Naive thymus-derived CD4-positive, alpha-beta T cell (primary cell): ENCODE data around the gene SYNPO. TPM values are rescaled to one million over a fixed set of nuclear protein-coding genes. Genes with fewer than 3 reads are reported as not detected.

ENCODE experiments used
- ATAC-seq: fragments of 150-1000 bp; cut with Tn5 transposase; 2 replicates; pipeline ENCODE4 v1.10.0; 2021; ENCODE audit warnings: mild to moderate bottlenecking, moderate library complexity
- CTCF ChIA-PET: fragments of 350-600 bp; sonication (Branson Sonifier 250); formaldehyde crosslinking; loops from one replicate; lab custom pipeline; 2021; ENCODE audit warnings: antibody characterized with exemption; lab: Charles Lee
- POLR2A ChIA-PET: fragments of 350-600 bp; sonication (Branson Sonifier 250); formaldehyde crosslinking; loops from one replicate; lab custom pipeline; 2021; ENCODE audit warnings: antibody characterized with exemption, inconsistent platforms; lab: Charles Lee
- DNase-seq, 9 donors: peaks; one replicate each; pipeline versions ENCODE4 v3.0.0 to v3.0.0-alpha.2; 2020 to 2022; ENCODE audit warnings: mixed read lengths in 1 of 9
- H3K27ac ChIP-seq: one replicate; pipeline ENCODE4 v1.7.0; 2013; ENCODE audit warnings: mild to moderate bottlenecking, low read depth, low read length, moderate library complexity
- H3K27me3 ChIP-seq, 2 donors: one replicate each; pipeline ENCODE4 v1.7.0; 2013; ENCODE audit warnings: low read length in 2 of 2, mild to moderate bottlenecking in 2 of 2, moderate library complexity in 2 of 2; ENCODE audit not compliant: control insufficient read depth in 2 of 2, insufficient read depth in 2 of 2
- H3K36me3 ChIP-seq, 3 experiments: 1 replicate in 2 of 3; 2 replicates in 1 of 3; pipeline ENCODE4 v1.7.0; 2013; ENCODE audit warnings: low read length in 3 of 3, mild to moderate bottlenecking in 3 of 3, moderate library complexity in 1 of 3; ENCODE audit not compliant: insufficient read depth in 3 of 3, control insufficient read depth in 2 of 3
- H3K4me1 ChIP-seq, 2 donors: one replicate each; pipeline ENCODE4 v1.7.0; 2013; ENCODE audit warnings: low read length in 2 of 2, mild to moderate bottlenecking in 2 of 2, moderate library complexity in 1 of 2; ENCODE audit not compliant: control insufficient read depth in 2 of 2, insufficient read depth in 2 of 2
- H3K4me3 ChIP-seq: 2 replicates; pipeline ENCODE4 v1.7.0; 2013; ENCODE audit warnings: mild to moderate bottlenecking, low read length
- H3K9me3 ChIP-seq, 3 experiments: 1 replicate in 2 of 3; 2 replicates in 1 of 3; pipeline ENCODE4 v1.7.0; 2013; ENCODE audit warnings: low read length in 3 of 3; ENCODE audit not compliant: control insufficient read depth in 2 of 3
- H3K27ac Mint-ChIP-seq, 9 donors: one replicate each; pipeline ENCODE4 v1.8.0; 2020 to 2022; ENCODE audit warnings: mixed read lengths in 9 of 9, mild to moderate bottlenecking in 8 of 9, moderate library complexity in 5 of 9, inconsistent platforms in 2 of 9
- H3K27me3 Mint-ChIP-seq, 5 donors: one replicate each; pipeline ENCODE4 v1.8.0; 2021 to 2022; ENCODE audit warnings: mixed read lengths in 5 of 5, mild to moderate bottlenecking in 1 of 5
- H3K36me3 Mint-ChIP-seq, 5 donors: one replicate each; pipeline ENCODE4 v1.8.0; 2020 to 2022; ENCODE audit warnings: mixed read lengths in 5 of 5, mild to moderate bottlenecking in 3 of 5, inconsistent platforms in 1 of 5
- H3K4me1 Mint-ChIP-seq, 7 donors: one replicate each; pipeline ENCODE4 v1.8.0; 2020 to 2022; ENCODE audit warnings: mixed read lengths in 7 of 7, mild to moderate bottlenecking in 3 of 7, inconsistent platforms in 1 of 7
- H3K4me3 Mint-ChIP-seq, 10 donors: one replicate each; pipeline ENCODE4 v1.8.0; 2020 to 2022; ENCODE audit warnings: mild to moderate bottlenecking in 10 of 10, mixed read lengths in 10 of 10, moderate library complexity in 6 of 10, inconsistent platforms in 2 of 10
- H3K9me3 Mint-ChIP-seq, 11 donors: one replicate each; pipeline ENCODE4 v1.8.0; 2020 to 2022; ENCODE audit warnings: mixed read lengths in 11 of 11, mild to moderate bottlenecking in 4 of 11, inconsistent platforms in 1 of 11, moderate library complexity in 1 of 11
- intact Hi-C, 2 donors: fragments of 100-400 bp; cut with micrococcal nuclease; formaldehyde crosslinking; loops; one replicate each; pipeline ENCODE4 v1.15.1; 2023
- polyA plus RNA-seq, 2 donors: library from polyadenylated mRNA; unstranded; fragments of 300-500 nt; fragmentation: Illumina TruSeq; gene quantifications; one replicate each; pipeline ENCODE4 v1.2.3, GENCODE V29; 2021
- total RNA-seq, 6 experiments: library from RNA in 5 of 6; stranded (reverse) in 5 of 6; gene quantifications; 1 replicate in 5 of 6; 2 replicates in 1 of 6; pipeline ENCODE4 v1.2.3 and lab custom pipeline; 2021 to 2026

SYNPO gene
- total and polyA plus RNA-seq, 7 experiments from 2014 or later = 0.07 to 0.59 (median 0.12) TPM; not detected in 3

DNA sequence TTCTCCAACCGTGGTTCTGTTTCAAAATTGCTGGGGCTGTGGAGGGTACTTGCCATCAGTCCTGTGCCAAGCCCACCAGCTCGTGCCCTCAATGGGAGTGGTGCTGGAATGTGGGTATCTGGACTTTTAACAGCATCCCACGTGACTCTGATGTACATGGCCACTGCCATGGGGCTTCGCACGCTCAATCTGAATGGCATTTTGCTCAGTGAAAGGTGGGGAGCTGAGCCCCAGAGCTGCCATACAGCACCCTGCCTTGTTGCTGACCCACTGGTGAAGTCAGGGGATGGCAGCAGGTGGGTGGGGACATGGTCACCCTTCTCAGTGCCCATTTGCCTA lies 16.6 kb upstream of the SYNPO start:
- Histone ChIP-seq H3K36me3 (no peaks in the 10 kb centered on the region), H3K4me1 (peaks cover 0 to 20% of the 10 kb centered on the region in 2 donors), H3K9me3 (no peaks in the 10 kb centered on the region), H3K27me3 (no peaks in the 10 kb centered on the region), H3K27ac (no peak overlapping the region), H3K4me3 (no peak overlapping the region)
- CTCF ChIA-PET = no interaction called here
- intact Hi-C loops = loop anchor here in 1 of 2 donors (2.0 kb wide), 1 partner anchor 33 kb away; no protein-coding TSS in a partner anchor
- no peak for ATAC-seq
- peak in 1 of 9 donors; percentile 15 for DNase-seq
- Mint-ChIP-seq H3K27ac (peak overlapping the region in 6 of 9 donors; percentile 10 to 91 (median 38)), H3K4me1 (peaks cover 13 to 25% (median 18%) of the 10 kb centered on the region in 7 donors), H3K9me3 (peaks cover 0 to 1% (median 0%) of the 10 kb centered on the region in 11 donors), H3K4me3 (peak overlapping the region; percentile 79 to 97 (median 86)), H3K27me3 (peaks cover 0 to 41% (median 6%) of the 10 kb centered on the region in 5 donors), H3K36me3 (peaks cover 0 to 2% (median 0%) of the 10 kb centered on the region in 5 donors)
- POLR2A ChIA-PET = no interaction called here

DNA sequence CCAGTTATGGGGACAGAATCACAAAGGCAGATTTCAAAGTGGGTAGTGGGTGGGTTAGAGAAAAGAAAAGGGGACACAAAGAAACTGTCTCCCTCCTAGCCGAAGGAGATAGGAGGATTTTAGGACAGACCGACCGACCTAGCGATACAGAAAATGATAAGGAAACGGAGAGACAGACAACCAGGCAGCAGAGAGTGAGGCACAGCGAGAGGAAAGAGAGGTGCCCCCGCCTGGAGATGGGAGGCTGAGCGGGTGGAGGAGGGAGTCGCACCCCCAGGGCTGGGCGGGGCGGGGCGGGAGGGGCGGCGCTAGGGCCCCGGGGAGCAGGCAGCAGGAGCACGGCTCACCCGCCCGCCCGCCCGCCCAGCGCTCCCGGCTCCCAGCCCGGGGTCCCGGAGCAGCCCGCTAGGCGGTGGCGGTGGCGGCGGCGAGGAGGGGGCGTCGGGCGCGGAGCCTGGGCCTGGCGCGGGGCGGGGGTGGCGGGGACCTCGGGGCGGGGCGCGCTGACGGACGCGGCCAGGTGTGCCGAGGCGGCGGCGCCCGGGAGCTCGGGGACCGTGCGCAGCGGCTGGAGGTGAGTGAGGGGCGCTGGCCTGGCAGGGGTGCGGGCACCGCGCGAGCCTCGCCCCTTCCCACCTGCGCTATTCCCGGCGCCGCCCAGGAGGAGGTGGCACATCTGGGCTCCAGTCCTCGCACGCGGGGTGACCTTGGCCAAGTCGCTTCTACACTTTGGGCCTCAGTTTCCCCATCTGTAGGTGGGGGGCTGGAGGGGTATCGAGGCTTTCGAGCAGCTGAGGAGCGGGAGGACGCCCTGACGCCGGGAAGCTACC lies 15.9 kb upstream of the SYNPO start:
- Mint-ChIP-seq H3K9me3 (peaks cover 0 to 1% (median 0%) of the 10 kb centered on the region in 11 donors), H3K27ac (peak overlapping the region in 7 of 9 donors; percentile 10 to 91 (median 42)), H3K4me1 (peaks cover 13 to 25% (median 18%) of the 10 kb centered on the region in 7 donors), H3K4me3 (peak overlapping the region; percentile 79 to 97 (median 86)), H3K27me3 (peaks cover 0 to 41% (median 6%) of the 10 kb centered on the region in 5 donors), H3K36me3 (peaks cover 0 to 2% (median 0%) of the 10 kb centered on the region in 5 donors)
- peak overlapping the region; percentile 39 for H3K4me3 ChIP-seq
- H3K27ac ChIP-seq = no peak overlapping the region
- H3K4me1 ChIP-seq = peaks cover 0 to 20% of the 10 kb centered on the region in 2 donors
- ChIA-PET CTCF (no interaction called here), POLR2A (no interaction called here)
- no peaks in the 10 kb centered on the region for H3K36me3 ChIP-seq
- H3K27me3 ChIP-seq = no peaks in the 10 kb centered on the region
- H3K9me3 ChIP-seq = no peaks in the 10 kb centered on the region
- ATAC-seq (peak; percentile 72), DNase-seq (peak in 7 of 9 donors; percentile 11 to 39 (median 22))
- intact Hi-C loops = loop anchor here in 1 of 2 donors (2.0 kb wide), 1 partner anchor 32 kb away; no protein-coding TSS in a partner anchor

DNA sequence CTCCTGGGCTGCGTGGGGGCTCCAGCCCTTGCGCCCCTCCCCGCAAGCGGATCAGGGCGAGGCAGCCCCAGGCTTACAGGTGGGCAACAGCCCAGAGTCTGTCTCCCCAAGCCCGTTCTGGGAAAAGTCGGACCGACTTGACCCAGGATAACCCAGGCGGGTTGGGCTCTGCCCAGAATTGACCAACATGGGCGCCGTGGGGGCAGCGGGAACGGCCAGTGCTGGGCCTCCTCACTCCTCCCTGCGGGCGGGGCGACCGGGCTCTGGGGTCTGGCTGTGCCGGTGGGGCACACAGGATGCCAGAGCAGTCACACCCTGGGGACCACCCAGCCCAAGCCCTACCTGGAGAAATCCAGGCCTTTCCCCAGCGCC lies 15.3 kb upstream of the SYNPO start:
- intact Hi-C loops = loop anchor here in 1 of 2 donors (2.0 kb wide), 1 partner anchor 32 kb away; no protein-coding TSS in a partner anchor
- Histone ChIP-seq H3K27ac (no peak overlapping the region), H3K4me3 (peak overlapping the region; percentile 39), H3K9me3 (no peaks in the 10 kb centered on the region), H3K4me1 (peaks cover 0 to 20% of the 10 kb centered on the region in 2 donors), H3K27me3 (no peaks in the 10 kb centered on the region), H3K36me3 (no peaks in the 10 kb centered on the region)
- ATAC-seq = no peak
- Mint-ChIP-seq H3K27ac (no peak overlapping the region), H3K4me1 (peaks cover 13 to 25% (median 18%) of the 10 kb centered on the region in 7 donors), H3K9me3 (peaks cover 0 to 1% (median 0%) of the 10 kb centered on the region in 11 donors), H3K27me3 (peaks cover 0 to 41% (median 6%) of the 10 kb centered on the region in 5 donors), H3K36me3 (peaks cover 0 to 2% (median 0%) of the 10 kb centered on the region in 5 donors), H3K4me3 (peak overlapping the region in 6 of 10 donors; percentile 9 to 94 (median 40))
- ChIA-PET POLR2A (no interaction called here), CTCF (no interaction called here)
- no peak for DNase-seq

DNA sequence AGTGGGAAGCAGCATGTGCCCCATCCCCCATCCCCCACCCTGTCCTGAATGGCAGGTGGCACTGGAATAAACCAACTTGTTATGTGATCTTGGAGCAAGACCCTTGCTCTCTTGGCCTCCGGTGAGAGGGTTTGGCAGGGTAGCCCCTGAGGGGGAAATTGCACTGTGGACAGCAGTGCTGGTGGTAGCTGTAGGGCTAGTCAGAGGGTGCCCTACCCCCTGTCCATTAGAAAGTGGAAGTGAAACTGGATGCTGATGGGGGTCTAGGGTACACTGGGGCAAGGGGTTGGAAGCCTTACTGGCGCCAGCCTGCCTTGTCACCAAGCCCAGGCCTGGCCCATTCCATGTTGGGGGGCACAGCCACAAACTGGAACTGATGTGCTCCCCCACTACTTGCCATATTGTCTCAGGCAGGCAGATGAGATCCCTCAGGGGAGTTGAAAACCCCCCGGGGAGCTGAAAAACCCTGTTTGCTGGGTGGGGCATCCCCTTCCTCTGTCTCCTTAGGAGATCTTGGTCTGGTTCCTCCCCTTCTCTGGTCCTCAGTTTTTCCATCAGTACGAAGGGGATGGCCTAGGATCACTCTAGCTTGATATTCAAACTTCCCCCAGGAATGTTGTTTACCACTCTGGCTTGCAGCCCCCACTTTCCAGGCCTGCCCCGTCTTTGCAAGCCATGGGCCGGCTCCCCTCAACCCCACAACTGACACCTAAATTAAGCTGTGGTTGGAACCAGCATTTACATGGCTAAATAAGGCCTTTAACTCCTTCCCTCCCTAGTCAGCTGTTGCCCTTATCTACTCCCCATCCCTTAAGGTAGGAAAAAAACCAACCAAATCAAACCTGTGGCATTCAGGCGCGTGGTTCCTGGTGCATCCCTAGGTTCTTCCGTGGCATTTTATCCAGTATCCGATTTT lies 14.4 kb upstream of the SYNPO start:
- Mint-ChIP-seq H3K4me3 (peak overlapping the region; percentile 1 to 94 (median 46)), H3K27me3 (peaks cover 0 to 41% (median 6%) of the 10 kb centered on the region in 5 donors), H3K4me1 (peaks cover 13 to 25% (median 18%) of the 10 kb centered on the region in 7 donors), H3K36me3 (peaks cover 0 to 2% (median 0%) of the 10 kb centered on the region in 5 donors), H3K27ac (peak overlapping the region in 2 of 9 donors; percentile 26 to 72), H3K9me3 (peaks cover 0 to 1% (median 0%) of the 10 kb centered on the region in 11 donors)
- Histone ChIP-seq H3K27ac (no peak overlapping the region), H3K27me3 (no peaks in the 10 kb centered on the region), H3K4me3 (no peak overlapping the region), H3K4me1 (peaks cover 0 to 20% of the 10 kb centered on the region in 2 donors), H3K9me3 (no peaks in the 10 kb centered on the region), H3K36me3 (no peaks in the 10 kb centered on the region)
- no peak for DNase-seq
- ChIA-PET POLR2A (no interaction called here), CTCF (no interaction called here)
- intact Hi-C loops = loop anchor here in 1 of 2 donors (2.0 kb wide), 1 partner anchor 31 kb away; no protein-coding TSS in a partner anchor
- no peak for ATAC-seq

DNA sequence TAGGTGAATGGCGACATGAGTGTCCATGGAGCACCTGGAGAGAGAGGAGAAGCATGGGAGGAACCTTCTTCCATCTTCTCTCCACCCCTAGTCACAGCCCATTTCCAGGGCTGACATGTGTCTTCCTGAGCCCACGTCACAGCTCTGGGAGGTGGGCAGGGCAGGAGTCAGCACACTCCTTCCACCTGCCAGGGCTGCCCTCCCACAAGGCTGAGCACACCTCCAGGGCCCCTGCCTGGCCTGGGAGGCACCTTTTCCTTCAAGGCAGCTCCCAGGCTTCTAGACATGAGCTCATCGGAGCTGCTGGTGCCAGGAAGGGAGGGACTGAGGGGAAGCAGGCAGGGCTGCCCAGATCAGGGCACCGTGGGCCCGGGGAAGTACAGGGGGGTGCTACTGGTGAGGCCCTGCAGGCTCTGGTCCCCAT lies 13.6 kb upstream of the SYNPO start:
- Mint-ChIP-seq H3K27me3 (peaks cover 0 to 40% (median 6%) of the 10 kb centered on the region in 5 donors), H3K4me1 (peaks cover 13 to 25% (median 18%) of the 10 kb centered on the region in 7 donors), H3K36me3 (peaks cover 0 to 2% (median 0%) of the 10 kb centered on the region in 5 donors), H3K9me3 (peaks cover 0 to 1% (median 0%) of the 10 kb centered on the region in 11 donors), H3K4me3 (peak overlapping the region in 1 of 10 donors; percentile 94), H3K27ac (no peak overlapping the region)
- Histone ChIP-seq H3K36me3 (no peaks in the 10 kb centered on the region), H3K4me3 (no peak overlapping the region), H3K9me3 (no peaks in the 10 kb centered on the region), H3K27ac (no peak overlapping the region), H3K4me1 (peaks cover 0 to 20% of the 10 kb centered on the region in 2 donors), H3K27me3 (no peaks in the 10 kb centered on the region)
- ATAC-seq (no peak), DNase-seq (no peak)
- intact Hi-C loops = no loop called here
- ChIA-PET POLR2A (no interaction called here), CTCF (no interaction called here)
